Vagina (tissue), 2 donors: ENCODE results near the gene XPO5.

ENCODE experiments used
- POLR2A ChIP-seq, 2 donors: fragments of 450-650 bp; IDR thresholded peaks; one replicate each; pipeline ENCODE4 v1.6.1; 2017; ENCODE audit warnings: antibody characterized with exemption in 2 of 2, mild to moderate bottlenecking in 2 of 2, moderate library complexity in 2 of 2
- TF ChIP-seq, protein P1 (sequence below), 3 experiments: fragments of 450-650 bp in 2 of 3; fragments of 200-600 bp in 1 of 3; sonication (generic) in 1 of 3; IDR thresholded peaks; one replicate each; pipeline ENCODE4 v1.5.1; 2017 to 2019; ENCODE audit warnings: antibody characterized with exemption in 3 of 3, mild to moderate bottlenecking in 2 of 3, moderate library complexity in 2 of 3

DNA sequence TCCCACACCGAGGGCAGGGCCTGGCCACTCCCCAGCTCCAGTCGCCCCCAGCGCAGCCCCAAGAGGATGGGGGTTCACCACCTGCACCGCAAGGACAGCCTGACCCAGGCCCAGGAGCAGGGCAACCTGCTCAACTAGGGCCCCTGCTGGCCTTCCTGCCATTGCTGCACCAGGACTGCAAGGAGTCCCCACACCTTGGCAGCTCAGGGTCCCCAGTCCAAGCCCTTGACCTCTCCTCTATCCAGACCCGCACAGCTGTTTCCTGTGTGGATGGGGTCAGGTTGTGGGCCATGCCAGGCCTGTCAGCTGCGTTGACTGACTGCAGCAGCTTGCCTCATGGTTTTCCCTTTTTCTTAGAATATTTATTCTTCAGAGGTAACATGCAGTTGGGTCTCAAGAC is 70.1 kb downstream of the XPO5 start:
- no peak for TF ChIP-seq POLR2A (IDR thresholded peaks at IDR 0.05)
- TF ChIP-seq, protein P1, sequence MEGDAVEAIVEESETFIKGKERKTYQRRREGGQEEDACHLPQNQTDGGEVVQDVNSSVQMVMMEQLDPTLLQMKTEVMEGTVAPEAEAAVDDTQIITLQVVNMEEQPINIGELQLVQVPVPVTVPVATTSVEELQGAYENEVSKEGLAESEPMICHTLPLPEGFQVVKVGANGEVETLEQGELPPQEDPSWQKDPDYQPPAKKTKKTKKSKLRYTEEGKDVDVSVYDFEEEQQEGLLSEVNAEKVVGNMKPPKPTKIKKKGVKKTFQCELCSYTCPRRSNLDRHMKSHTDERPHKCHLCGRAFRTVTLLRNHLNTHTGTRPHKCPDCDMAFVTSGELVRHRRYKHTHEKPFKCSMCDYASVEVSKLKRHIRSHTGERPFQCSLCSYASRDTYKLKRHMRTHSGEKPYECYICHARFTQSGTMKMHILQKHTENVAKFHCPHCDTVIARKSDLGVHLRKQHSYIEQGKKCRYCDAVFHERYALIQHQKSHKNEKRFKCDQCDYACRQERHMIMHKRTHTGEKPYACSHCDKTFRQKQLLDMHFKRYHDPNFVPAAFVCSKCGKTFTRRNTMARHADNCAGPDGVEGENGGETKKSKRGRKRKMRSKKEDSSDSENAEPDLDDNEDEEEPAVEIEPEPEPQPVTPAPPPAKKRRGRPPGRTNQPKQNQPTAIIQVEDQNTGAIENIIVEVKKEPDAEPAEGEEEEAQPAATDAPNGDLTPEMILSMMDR (IDR thresholded peaks at IDR 0.05), result no peak
